ENCODE results near the gene ROS1.

GRCh38 chr6:117253785-117254184 is 172.0 kb downstream of the ROS1 start:
- TF ChIP-seq CTCF (IDR thresholded peaks at IDR 0.05): no peak
- no peak for TF ChIP-seq EZH2 (IDR thresholded peaks at IDR 0.05)
- TF ChIP-seq EZH2phosphoT487 (IDR thresholded peaks at IDR 0.05): no peak

Data from neural progenitor cell (in vitro differentiated cells).